Small intestine (tissue), 7 donors: ENCODE data around the gene PDLIM5. TPM values are rescaled to one million over a fixed set of nuclear protein-coding genes. Genes with fewer than 3 reads are reported as not detected.

ENCODE experiments used
- DNase-seq, 2 donors: peaks; one replicate each; pipeline versions ENCODE4 v3.0.0 to v3.0.0-alpha.2; 2013
- FAIRE-seq: peaks from 2 replicates; lab custom pipeline; 2012; peaks lifted over from hg19 to GRCh38; lab: Jason Lieb, UNC
- H3K27ac ChIP-seq, 3 donors: one replicate each; pipeline ENCODE4 v1.5.1; 2013; ENCODE audit warnings: low read length in 2 of 3, mild to moderate bottlenecking in 2 of 3, control low read depth in 1 of 3, inconsistent platforms in 1 of 3, low read depth in 1 of 3, moderate library complexity in 1 of 3
- H3K27me3 ChIP-seq, 3 donors: one replicate each; pipeline ENCODE4 v1.6.1; 2013; ENCODE audit warnings: low read length in 3 of 3, inconsistent platforms in 1 of 3; ENCODE audit not compliant: control insufficient read depth in 3 of 3, insufficient read depth in 3 of 3
- H3K36me3 ChIP-seq, 3 donors: one replicate each; pipeline ENCODE4 v1.6.1; 2013; ENCODE audit warnings: low read length in 3 of 3, inconsistent platforms in 1 of 3, low read depth in 1 of 3, mild to moderate bottlenecking in 1 of 3, moderate library complexity in 1 of 3; ENCODE audit not compliant: control insufficient read depth in 3 of 3, insufficient read depth in 2 of 3
- H3K4me1 ChIP-seq, 3 donors: one replicate each; pipeline ENCODE4 v1.6.1; 2013; ENCODE audit warnings: low read length in 2 of 3, inconsistent platforms in 1 of 3, low read depth in 1 of 3, mild to moderate bottlenecking in 1 of 3, moderate library complexity in 1 of 3; ENCODE audit not compliant: control insufficient read depth in 3 of 3, insufficient read depth in 2 of 3
- H3K4me3 ChIP-seq, 3 donors: one replicate each; pipeline ENCODE4 v1.5.1; 2013; ENCODE audit warnings: low read length in 3 of 3, control low read depth in 1 of 3, inconsistent platforms in 1 of 3, low read depth in 1 of 3, mild to moderate bottlenecking in 1 of 3, moderate library complexity in 1 of 3
- H3K9me3 ChIP-seq, 2 donors: one replicate each; pipeline ENCODE4 v1.6.1; 2013; ENCODE audit warnings: low read depth in 1 of 2, low read length in 1 of 2; ENCODE audit not compliant: control insufficient read depth in 2 of 2, insufficient read depth in 1 of 2
- WGBS, 3 donors: extraction: QIAGEN DNeasy Blood & Tissue Kit; methylation state at CpG; one replicate each; pipeline ENCODE4 v1.1.7; 2013; 5-methylcytosine and 5-hydroxymethylcytosine counted together
- polyA plus RNA-seq, 4 donors: library from polyadenylated mRNA; stranded (reverse) in 3 of 4; unstranded in 1 of 4; fragments of 200-250 nt in 3 of 4; fragments of 120-200 nt in 1 of 4; gene quantifications; one replicate each; pipeline versions ENCODE4 v1.2.1 to v1.2.3, GENCODE V29; 2013
- donor health status: healthy with polysubstance abuse.
- donor health status: control.
- donor health status: control.
- donor health status: Bipolar disorder and iron deficiency.
- donor health status: healthy.

PDLIM5 gene
- polyA plus RNA-seq, 4 donors = 26.6 to 106 (median 61.5) TPM

- no peaks in the 10 kb centered on the region for H3K4me1 ChIP-seq
- FAIRE-seq = no peak
- H3K36me3 ChIP-seq = no peaks in the 10 kb centered on the region
- no peak overlapping the region for H3K27ac ChIP-seq
- H3K27me3 ChIP-seq = no peaks in the 10 kb centered on the region
- DNase-seq = no peak
- H3K9me3 ChIP-seq = no peaks in the 10 kb centered on the region
- H3K4me3 ChIP-seq = no peak overlapping the region
These were observed 17.2 kb upstream of the PDLIM5 start for GRCh38 chr4:94434505-94434904.

DNA sequence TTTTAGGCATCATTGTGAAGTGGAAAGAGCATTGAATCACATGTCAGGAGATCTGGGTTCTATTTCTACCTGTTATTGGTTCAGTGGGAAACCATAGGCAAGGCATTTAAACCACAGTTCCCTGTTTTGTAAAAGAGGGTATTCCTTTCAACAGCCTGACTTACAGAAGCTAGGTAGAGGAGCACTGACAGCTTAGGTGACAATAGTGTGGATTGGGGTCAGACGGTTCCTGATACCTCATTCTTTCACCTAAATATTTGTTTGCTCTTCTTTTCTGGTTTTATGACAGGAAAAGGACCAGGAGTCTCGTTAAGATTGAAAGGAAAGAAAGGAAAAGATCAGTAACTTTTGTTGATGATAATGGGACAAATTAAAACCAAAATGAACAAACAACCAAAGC is 15.9 kb upstream of the PDLIM5 start:
- no peak overlapping the region for H3K4me3 ChIP-seq
- DNase-seq (no peak), FAIRE-seq (no peak)
- no peaks in the 10 kb centered on the region for H3K4me1 ChIP-seq
- no peak overlapping the region for H3K27ac ChIP-seq
- 59 to 77% (median 72%) methylated on average over 2 of the region's 2 CpGs for WGBS, 3 donors
- H3K36me3 ChIP-seq = no peaks in the 10 kb centered on the region
- no peaks in the 10 kb centered on the region for H3K27me3 ChIP-seq
- no peaks in the 10 kb centered on the region for H3K9me3 ChIP-seq

DNA sequence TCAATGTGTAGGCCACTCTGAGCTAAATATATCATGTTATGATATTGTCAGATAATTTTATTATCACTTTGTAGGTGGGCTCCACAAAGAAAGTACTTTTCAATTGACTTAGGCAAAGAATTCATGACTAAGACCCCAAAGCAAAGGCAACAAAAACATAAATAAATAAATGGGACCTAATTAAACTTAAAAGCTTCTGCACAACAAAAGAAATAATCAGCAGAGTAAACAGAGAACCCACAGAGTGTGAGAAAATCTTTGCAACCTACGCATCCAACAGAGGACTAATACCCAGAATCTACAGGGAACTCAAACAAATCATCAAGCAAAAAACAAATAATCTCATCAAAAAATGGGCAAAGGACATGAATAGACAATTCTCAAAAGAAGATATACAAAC is 15.2 kb upstream of the PDLIM5 start:
- no peaks in the 10 kb centered on the region for H3K4me1 ChIP-seq
- H3K4me3 ChIP-seq = no peak overlapping the region
- no peaks in the 10 kb centered on the region for H3K27me3 ChIP-seq
- 90 to 100% (median 91%) methylated on average over 1 of the region's 1 CpG for WGBS, 3 donors
- H3K9me3 ChIP-seq = no peaks in the 10 kb centered on the region
- H3K36me3 ChIP-seq = no peaks in the 10 kb centered on the region
- H3K27ac ChIP-seq = no peak overlapping the region
- no peak for DNase-seq
- FAIRE-seq = no peak

GRCh38 chr4:94439606-94440005 is 12.1 kb upstream of the PDLIM5 start:
- 66 to 84% (median 66%) methylated on average over 2 of the region's 2 CpGs for WGBS, 3 donors
- Histone ChIP-seq H3K9me3 (no peaks in the 10 kb centered on the region), H3K27me3 (no peaks in the 10 kb centered on the region), H3K4me3 (no peak overlapping the region), H3K4me1 (no peaks in the 10 kb centered on the region), H3K27ac (no peak overlapping the region), H3K36me3 (no peaks in the 10 kb centered on the region)
- FAIRE-seq (no peak), DNase-seq (no peak)

- no peak for FAIRE-seq
- H3K27me3 ChIP-seq = no peaks in the 10 kb centered on the region
- WGBS, 3 donors = 67 to 88% (median 87%) methylated on average over 3 of the region's 3 CpGs
- H3K4me1 ChIP-seq = no peaks in the 10 kb centered on the region
- no peak for DNase-seq
- no peaks in the 10 kb centered on the region for H3K9me3 ChIP-seq
- H3K36me3 ChIP-seq = no peaks in the 10 kb centered on the region
- H3K4me3 ChIP-seq = no peak overlapping the region
- no peak overlapping the region for H3K27ac ChIP-seq
These were observed 9.9 kb upstream of the PDLIM5 start for GRCh38 chr4:94441838-94442237.

GRCh38 chr4:94442251-94442650 is 9.5 kb upstream of the PDLIM5 start:
- no peaks in the 10 kb centered on the region for H3K4me1 ChIP-seq
- no peaks in the 10 kb centered on the region for H3K9me3 ChIP-seq
- H3K36me3 ChIP-seq = no peaks in the 10 kb centered on the region
- DNase-seq (no peak), FAIRE-seq (no peak)
- H3K27ac ChIP-seq = no peak overlapping the region
- no peaks in the 10 kb centered on the region for H3K27me3 ChIP-seq
- 78 to 96% (median 91%) methylated on average over 1 of the region's 1 CpG for WGBS, 3 donors
- no peak overlapping the region for H3K4me3 ChIP-seq

DNA sequence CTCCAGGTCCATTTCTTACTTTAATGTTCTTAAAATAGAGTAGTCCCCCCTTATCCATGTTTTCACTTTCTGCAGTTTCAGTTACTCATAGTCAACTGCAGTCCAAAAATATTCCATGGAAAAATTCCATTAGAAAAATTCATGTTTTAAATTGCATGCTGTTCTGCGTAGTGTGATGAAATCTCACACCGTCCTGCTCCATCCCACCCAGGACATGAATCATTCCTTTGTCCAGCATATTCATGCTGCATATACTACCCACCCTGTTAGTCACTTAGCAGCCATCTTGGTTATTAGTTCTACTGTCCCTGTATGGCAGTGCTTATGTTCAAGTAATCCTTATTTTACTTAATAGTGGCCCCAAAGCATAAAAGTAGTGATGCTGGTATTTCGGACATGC is 5.4 kb upstream of the PDLIM5 start:
- 86 to 90% (median 87%) methylated on average over 3 of the region's 3 CpGs for WGBS, 3 donors

DNA sequence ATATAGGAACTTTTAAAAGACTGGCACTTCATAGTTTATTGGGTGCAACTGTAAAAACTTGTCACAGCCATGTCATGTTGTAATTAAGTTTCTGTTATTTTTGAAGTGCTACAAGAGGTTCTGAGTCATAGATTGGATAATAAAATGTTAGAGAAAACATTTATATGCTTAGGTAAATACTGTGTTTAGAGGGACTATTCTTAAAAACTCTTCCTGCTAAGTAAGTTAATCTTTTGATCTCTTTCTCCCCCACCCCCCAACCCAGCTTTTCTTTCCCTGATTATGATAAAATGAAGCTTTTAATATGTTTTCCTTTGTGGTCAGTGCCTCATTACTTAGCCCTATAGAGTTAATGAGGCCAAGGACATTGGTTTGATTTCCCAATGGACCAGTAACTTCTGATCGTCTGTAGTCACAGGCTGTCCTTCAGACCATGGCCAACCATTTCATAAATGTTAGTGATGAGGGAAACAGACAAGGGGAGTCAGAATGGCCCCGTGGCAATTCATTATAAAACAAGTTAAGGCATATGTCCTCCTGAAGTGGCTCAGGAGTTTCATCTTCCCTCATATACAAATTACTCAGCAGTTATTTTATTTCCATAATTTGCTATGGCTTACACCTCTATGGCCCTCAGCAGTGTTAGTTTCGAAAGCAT is 3.9 kb upstream of the PDLIM5 start:
- Histone ChIP-seq H3K4me1 (peaks cover 0 to 17% (median 4%) of the 10 kb centered on the region in 3 donors), H3K27me3 (no peaks in the 10 kb centered on the region), H3K4me3 (no peak overlapping the region), H3K27ac (peak overlapping the region in 1 of 3 donors; percentile 31), H3K36me3 (no peaks in the 10 kb centered on the region), H3K9me3 (no peaks in the 10 kb centered on the region)
- WGBS, 3 donors = 79 to 84% (median 81%) methylated on average over 3 of the region's 3 CpGs
- DNase-seq (no peak), FAIRE-seq (no peak)

More for the DNA sequence above, 5.4 kb upstream of the PDLIM5 start:
- Histone ChIP-seq H3K36me3 (no peaks in the 10 kb centered on the region), H3K27me3 (no peaks in the 10 kb centered on the region), H3K27ac (no peak overlapping the region), H3K4me3 (no peak overlapping the region), H3K4me1 (peaks cover 0 to 17% (median 4%) of the 10 kb centered on the region in 3 donors), H3K9me3 (no peaks in the 10 kb centered on the region)
- no peak for FAIRE-seq
- DNase-seq = no peak
